ENCODE measurements around the gene BIN2. TPM values are rescaled to one million over a fixed set of nuclear protein-coding genes. Genes with fewer than 3 reads are reported as not detected.

BIN2 gene
- 0.18 TPM in 1 of 3 replicates, not detected in the others for total RNA-seq

GRCh38 chr12:51323966-51324895 lies at the start of gene BIN2:
BIN2 (minus strand) TSS chr12:51324174; CDS start chr12:51324102, 72 bp downstream.
- peaks cover 33% of the 10 kb centered on the region for H3K4me1 Mint-ChIP-seq
- TF ChIP-seq, protein P1, sequence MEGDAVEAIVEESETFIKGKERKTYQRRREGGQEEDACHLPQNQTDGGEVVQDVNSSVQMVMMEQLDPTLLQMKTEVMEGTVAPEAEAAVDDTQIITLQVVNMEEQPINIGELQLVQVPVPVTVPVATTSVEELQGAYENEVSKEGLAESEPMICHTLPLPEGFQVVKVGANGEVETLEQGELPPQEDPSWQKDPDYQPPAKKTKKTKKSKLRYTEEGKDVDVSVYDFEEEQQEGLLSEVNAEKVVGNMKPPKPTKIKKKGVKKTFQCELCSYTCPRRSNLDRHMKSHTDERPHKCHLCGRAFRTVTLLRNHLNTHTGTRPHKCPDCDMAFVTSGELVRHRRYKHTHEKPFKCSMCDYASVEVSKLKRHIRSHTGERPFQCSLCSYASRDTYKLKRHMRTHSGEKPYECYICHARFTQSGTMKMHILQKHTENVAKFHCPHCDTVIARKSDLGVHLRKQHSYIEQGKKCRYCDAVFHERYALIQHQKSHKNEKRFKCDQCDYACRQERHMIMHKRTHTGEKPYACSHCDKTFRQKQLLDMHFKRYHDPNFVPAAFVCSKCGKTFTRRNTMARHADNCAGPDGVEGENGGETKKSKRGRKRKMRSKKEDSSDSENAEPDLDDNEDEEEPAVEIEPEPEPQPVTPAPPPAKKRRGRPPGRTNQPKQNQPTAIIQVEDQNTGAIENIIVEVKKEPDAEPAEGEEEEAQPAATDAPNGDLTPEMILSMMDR (IDR thresholded peaks at IDR 0.05; ENCODE audit: unreplicated experiment): no peak
- no peaks in the 10 kb centered on the region for H3K9me3 Mint-ChIP-seq
- H3K27ac Mint-ChIP-seq: no peak within 1 kb of the TSS
- H3K27me3 Mint-ChIP-seq (ENCODE audit: low read depth): no peaks in the 10 kb centered on the region
- DNase-seq (ENCODE audit: low spot score in 2 of 2, unreplicated experiment in 2 of 2): no peak
- H3K4me3 Mint-ChIP-seq: no peak within 1 kb of the TSS
- H3K36me3 Mint-ChIP-seq: no peaks in the 10 kb centered on the region

GRCh38 chr12:51373187-51373586 lies 49.2 kb upstream of the BIN2 start:
- no peaks in the 10 kb centered on the region for H3K9me3 Mint-ChIP-seq
- no peaks in the 10 kb centered on the region for H3K27me3 Mint-ChIP-seq (ENCODE audit: low read depth)
- H3K4me3 Mint-ChIP-seq: no peak overlapping the region
- H3K36me3 Mint-ChIP-seq: peaks cover 5% of the 10 kb centered on the region
- H3K27ac Mint-ChIP-seq: peak overlapping the region; percentile 93
- H3K4me1 Mint-ChIP-seq: peaks cover 36% of the 10 kb centered on the region
- TF ChIP-seq, protein P1 (IDR thresholded peaks at IDR 0.05; ENCODE audit: unreplicated experiment): no peak
- DNase-seq (ENCODE audit: low spot score in 2 of 2, unreplicated experiment in 2 of 2): no peak

- no peaks in the 10 kb centered on the region for H3K27me3 Mint-ChIP-seq (ENCODE audit: low read depth)
- H3K9me3 Mint-ChIP-seq: no peaks in the 10 kb centered on the region
- peaks cover 31% of the 10 kb centered on the region for H3K4me1 Mint-ChIP-seq
- no peak for DNase-seq (ENCODE audit: low spot score in 2 of 2, unreplicated experiment in 2 of 2)
- peaks cover 5% of the 10 kb centered on the region for H3K36me3 Mint-ChIP-seq
- H3K27ac Mint-ChIP-seq: peak overlapping the region; percentile 93
- TF ChIP-seq, protein P1 (IDR thresholded peaks at IDR 0.05; ENCODE audit: unreplicated experiment): no peak
- no peak overlapping the region for H3K4me3 Mint-ChIP-seq
Observed at GRCh38 chr12:51372021-51372420, 48.0 kb upstream of the BIN2 start.

DNA sequence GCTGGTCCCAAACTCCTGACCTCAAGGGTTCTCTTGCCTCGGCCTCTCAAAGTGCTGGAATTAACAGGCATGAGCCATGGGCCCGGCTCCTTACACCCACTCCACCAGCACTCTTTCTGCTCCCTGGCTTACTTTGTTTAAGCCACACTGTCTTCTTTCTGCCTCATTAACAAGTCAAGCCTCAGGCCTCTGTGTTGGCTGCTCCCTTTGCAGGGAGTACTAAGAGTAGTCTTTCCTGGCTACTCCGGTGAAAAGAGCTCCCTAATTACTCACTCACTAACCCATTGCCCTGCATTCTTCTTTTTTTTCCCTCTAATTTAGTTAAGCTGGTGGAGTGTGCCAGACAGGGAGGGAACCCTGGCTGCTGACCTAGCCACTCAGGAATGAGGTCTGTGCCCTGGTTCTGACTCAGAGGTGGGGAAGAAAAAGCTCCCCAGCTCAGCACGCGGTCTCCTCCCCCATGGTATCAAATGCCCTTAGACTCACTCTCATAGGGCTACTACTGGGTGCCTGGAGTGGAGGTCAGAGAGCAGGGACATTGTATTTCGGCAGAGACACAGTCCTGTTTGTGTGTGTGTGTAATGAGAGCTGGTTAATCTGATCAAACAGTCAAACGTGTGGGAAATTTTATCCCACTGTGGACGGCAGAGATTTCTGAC lies 47.5 kb upstream of the BIN2 start:
- Mint-ChIP-seq H3K36me3 (peaks cover 5% of the 10 kb centered on the region), H3K4me3 (no peak overlapping the region), H3K9me3 (no peaks in the 10 kb centered on the region), H3K4me1 (peaks cover 31% of the 10 kb centered on the region), H3K27ac (peak overlapping the region; percentile 93), H3K27me3 (ENCODE audit: low read depth) (no peaks in the 10 kb centered on the region)
- TF ChIP-seq, protein P1 (IDR thresholded peaks at IDR 0.05; ENCODE audit: unreplicated experiment): no peak
- DNase-seq (ENCODE audit: low spot score in 2 of 2, unreplicated experiment in 2 of 2): peak in 1 of 2 experiments; percentile 45

DNA sequence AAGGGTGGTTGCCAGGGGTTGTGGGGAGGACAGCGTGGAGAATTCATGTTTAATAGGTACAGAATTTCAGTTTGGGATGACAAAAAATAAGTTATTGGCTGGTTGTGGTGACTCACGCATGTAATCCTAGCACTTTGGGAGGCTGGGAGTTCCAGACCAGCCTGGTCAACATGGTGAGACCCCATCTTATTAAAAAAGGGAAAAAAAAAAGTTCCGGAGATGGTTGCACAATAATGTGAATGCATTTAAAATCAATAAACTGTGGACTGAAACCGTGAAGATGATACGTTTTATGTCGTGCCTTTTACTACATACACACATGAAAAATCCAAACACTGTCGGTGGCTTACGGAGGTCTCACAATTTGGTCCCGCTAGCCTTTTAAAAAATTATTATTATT lies 46.7 kb upstream of the BIN2 start:
- no peak for DNase-seq (ENCODE audit: low spot score in 2 of 2, unreplicated experiment in 2 of 2)
- Mint-ChIP-seq H3K36me3 (peaks cover 5% of the 10 kb centered on the region), H3K4me1 (peaks cover 31% of the 10 kb centered on the region), H3K9me3 (no peaks in the 10 kb centered on the region), H3K27me3 (ENCODE audit: low read depth) (no peaks in the 10 kb centered on the region), H3K4me3 (no peak overlapping the region), H3K27ac (peak overlapping the region; percentile 80)
- TF ChIP-seq, protein P1 (IDR thresholded peaks at IDR 0.05; ENCODE audit: unreplicated experiment): no peak

All from mesothelial cell of epicardium (in vitro differentiated cells).